K562 treated with DMSO at 1 percent for 12 hours (cell line): ENCODE data around the gene PRB2. TPM values are rescaled to one million over a fixed set of nuclear protein-coding genes. Genes with fewer than 3 reads are reported as not detected.

ENCODE experiments used
- total RNA-seq: library from RNA; unstranded; fragments of 300-600 nt; gene quantifications from 2 replicates; pipeline ENCODE4 v1.2.3, GENCODE V29; 2022; ENCODE audit not compliant: insufficient read depth

The PRB2 gene
- total RNA-seq, result not detected in 2 replicates

DNA sequence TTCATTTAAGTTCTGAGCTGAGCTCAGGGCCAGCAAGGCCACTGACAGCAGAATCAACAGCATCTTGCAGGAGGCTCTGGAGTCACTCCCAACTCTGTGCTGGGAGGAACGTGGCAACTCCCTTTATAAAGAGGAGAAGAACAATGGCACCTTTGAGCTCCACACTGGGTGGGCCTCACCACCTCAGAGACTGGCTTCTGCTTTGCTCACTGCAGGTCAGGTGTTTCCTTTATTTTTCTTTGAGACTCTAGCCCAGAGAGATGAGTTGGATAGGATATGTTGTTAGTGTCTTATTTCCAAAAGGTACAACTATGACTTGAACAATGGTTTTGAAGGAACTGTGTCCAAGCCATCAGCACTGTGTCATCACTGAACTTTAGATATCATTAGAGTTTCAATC lies at the start of gene PRB2:
PRB2 (minus strand) TSS at position 101 of the 400 bp plus-strand sequence; CDS start at position 63, 38 bp downstream.

Other genes with a start within 250 kb of the PRB2 start
- 9.1 and 10.7 TPM in 2 replicates for gene SMIM10L1, start 224.4 kb downstream of the PRB2 start, total RNA-seq
- not detected in 2 replicates for gene TAS2R42, start 208.6 kb downstream of the PRB2 start, total RNA-seq
- not detected in 2 replicates for gene PRB3, start 125.9 kb downstream of the PRB2 start, total RNA-seq
- gene PRB4, start 85.1 kb downstream of the PRB2 start, total RNA-seq, result not detected in 2 replicates